ENCODE data around the gene ATP10B.

- TF ChIP-seq CTCF (optimal IDR thresholded peaks at IDR 0.05 in 1 of 3, IDR thresholded peaks at IDR 0.05 in 1 of 3, conservative IDR thresholded peaks at IDR 0.05 in 1 of 3; ENCODE audit: extremely low read depth in 1 of 3, insufficient read depth in 2 of 3, low read length in 3 of 3) (no peak), EZH2 (IDR thresholded peaks at IDR 0.05; ENCODE audit: low read length) (no peak)
Measured at GRCh38 chr5:160851451-160851850, 560 bp downstream of the ATP10B start.

Data from keratinocyte (primary cell).